Choroid plexus epithelial cell (primary cell): Measurements from ENCODE around the gene ARHGAP26.

Source experiments
- DNase-seq: peaks from one replicate; pipeline ENCODE4 v3.0.0-alpha.2; 2010; ENCODE audit warnings: low read depth
- H3K4me3 ChIP-seq: 2 replicates; pipeline ENCODE4 v1.5.1; 2011; ENCODE audit warnings: low read depth, mild to moderate bottlenecking, control low read depth, low read length, moderate library complexity
- TF ChIP-seq, protein P1 (sequence below): conservative IDR thresholded peaks from 2 replicates; pipeline ENCODE4 v1.5.1; 2011; ENCODE audit warnings: low read depth, mild to moderate bottlenecking, control low read depth, inconsistent platforms, low read length, moderate library complexity

The ARHGAP26 gene

DNA sequence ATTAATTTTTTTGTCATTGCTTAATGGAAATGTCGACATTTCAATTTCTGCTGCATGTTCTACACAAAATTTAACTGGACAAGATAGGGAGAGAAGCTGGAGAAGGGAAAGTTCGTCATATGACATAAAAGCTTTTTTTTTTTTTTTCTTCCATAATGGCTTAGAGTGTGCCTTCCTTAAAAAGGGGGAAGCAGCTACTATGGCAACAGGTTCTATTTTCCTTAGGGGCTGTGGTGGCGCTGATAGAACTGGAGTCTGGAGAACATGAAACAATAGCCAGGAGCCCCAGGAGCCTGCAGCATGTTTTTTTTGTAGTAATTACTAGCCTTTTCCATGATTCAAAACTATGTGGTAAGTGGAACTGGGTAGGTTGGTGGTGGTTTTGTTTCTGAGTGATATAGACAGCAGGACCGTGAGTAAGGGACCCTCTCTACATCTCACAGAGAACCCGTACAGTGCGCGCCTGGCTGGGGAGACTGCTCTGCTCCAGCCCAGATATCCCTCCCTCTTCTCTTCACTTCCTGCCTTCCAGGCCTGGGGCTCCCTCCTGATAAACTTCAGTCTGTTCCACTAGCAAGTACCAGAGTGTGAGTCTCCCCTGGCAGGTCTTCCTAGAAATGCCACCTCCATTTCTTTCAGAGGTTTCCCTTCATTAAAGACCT is 331.7 kb downstream of the ARHGAP26 start:
- no peak overlapping the region for H3K4me3 ChIP-seq
- TF ChIP-seq, protein P1, sequence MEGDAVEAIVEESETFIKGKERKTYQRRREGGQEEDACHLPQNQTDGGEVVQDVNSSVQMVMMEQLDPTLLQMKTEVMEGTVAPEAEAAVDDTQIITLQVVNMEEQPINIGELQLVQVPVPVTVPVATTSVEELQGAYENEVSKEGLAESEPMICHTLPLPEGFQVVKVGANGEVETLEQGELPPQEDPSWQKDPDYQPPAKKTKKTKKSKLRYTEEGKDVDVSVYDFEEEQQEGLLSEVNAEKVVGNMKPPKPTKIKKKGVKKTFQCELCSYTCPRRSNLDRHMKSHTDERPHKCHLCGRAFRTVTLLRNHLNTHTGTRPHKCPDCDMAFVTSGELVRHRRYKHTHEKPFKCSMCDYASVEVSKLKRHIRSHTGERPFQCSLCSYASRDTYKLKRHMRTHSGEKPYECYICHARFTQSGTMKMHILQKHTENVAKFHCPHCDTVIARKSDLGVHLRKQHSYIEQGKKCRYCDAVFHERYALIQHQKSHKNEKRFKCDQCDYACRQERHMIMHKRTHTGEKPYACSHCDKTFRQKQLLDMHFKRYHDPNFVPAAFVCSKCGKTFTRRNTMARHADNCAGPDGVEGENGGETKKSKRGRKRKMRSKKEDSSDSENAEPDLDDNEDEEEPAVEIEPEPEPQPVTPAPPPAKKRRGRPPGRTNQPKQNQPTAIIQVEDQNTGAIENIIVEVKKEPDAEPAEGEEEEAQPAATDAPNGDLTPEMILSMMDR, result no peak
- no peak for DNase-seq

DNA sequence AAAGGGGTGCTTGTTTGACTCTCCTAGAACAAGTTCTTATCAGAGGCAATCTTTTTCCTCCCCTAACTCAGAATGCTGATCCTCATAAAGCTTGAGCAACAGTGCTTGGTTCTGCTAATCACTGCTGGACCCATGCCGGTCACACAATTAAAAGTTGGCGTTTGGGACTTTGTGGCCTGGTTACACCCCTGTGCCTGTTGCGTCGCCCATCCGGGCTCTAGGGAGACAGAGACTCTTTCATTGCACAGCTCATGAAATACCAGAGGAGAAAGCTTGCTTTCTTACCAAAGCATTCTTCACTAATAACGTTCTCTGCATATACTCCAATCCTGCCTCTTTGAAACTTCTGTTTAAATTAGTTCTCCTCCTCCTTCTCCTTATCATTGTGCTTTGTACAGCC is 332.2 kb downstream of the ARHGAP26 start:
- TF ChIP-seq, protein P1, result no peak
- no peak for DNase-seq
- no peak overlapping the region for H3K4me3 ChIP-seq

DNA sequence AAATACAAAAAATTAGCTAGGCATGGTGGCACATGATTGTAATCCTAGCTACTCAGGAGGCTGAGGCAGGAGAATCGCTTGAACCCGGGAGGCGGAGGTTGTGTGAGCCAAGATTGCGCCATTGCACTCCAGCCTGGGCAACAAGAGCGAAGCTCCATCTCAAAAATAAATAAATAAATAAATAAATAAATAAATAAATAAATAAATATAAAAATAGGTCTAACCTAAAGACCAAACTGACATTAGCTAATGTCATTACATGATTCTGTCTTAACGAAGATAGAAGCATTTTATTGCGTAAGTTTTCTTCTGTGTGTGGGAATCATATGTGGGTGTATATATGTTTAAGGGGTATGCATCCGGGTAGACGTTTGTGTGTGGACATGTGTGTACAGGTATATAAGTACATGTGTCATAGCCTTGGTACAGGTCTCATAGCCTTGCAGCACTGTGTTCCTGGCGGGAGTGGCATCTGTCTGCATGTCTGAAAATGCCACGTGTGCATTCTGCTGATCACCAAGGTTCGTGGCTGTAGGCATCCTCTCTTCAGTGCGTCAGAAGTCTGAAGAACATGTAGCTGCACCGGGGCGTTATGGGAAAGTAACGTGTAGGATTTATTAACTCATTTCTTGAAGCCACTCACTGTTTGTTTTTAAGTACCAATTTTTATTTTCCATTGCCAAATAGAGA is 335.2 kb downstream of the ARHGAP26 start:
- H3K4me3 ChIP-seq, result no peak overlapping the region
- TF ChIP-seq, protein P1, result no peak
- DNase-seq, result no peak

DNA sequence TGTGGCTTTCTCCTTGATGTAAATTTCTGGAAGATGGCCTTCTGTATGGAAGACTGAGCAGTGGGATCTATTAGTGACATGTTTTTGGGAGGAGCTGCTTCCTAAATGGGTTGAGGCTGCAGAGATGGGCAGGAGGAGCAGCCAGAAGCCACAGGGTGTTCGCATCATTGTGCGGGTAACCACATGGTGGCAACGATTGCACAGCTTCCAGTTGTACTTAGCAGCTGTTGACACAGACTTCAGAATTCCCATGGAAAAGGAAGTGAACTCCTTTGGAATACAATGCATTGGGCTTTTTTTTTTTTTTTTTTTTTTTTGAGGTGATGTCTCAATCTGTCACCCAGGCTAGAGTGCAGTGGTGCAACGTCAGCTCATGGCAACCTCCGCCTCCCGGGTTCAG is 336.0 kb downstream of the ARHGAP26 start:
- no peak overlapping the region for H3K4me3 ChIP-seq
- peak; percentile 31 for DNase-seq
- TF ChIP-seq, protein P1, result peak; percentile 13

DNA sequence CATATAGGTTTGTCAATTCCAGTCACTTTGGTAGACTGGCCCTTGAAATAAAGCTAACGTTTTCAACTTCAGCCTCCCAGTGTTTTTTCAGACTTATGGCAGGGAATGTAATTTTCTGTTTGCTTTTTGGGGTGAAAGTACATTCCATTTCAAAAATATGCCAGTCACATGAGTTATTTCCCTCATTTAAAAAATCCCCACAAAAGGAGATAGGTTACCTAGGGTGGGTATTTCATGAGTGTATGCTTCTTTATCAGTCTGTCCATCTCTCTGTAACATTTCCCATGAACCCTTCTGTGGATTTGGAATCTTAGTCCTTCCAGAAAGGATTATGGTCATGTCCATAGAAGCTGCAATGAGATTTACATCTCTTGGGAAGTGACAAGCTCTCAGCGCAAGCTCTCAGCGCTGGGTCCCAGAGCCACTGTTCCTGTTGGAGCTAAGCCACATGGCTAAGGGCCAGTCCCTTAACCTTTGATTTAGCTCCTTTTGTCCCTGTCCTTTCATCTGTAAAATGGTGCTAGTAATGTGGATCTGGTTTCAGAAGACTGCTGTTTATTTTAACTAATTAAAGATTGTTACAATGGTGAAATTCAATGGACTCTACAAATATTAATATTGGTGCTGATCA is 338.4 kb downstream of the ARHGAP26 start:
- TF ChIP-seq, protein P1, result no peak
- DNase-seq, result no peak
- H3K4me3 ChIP-seq, result no peak overlapping the region

DNA sequence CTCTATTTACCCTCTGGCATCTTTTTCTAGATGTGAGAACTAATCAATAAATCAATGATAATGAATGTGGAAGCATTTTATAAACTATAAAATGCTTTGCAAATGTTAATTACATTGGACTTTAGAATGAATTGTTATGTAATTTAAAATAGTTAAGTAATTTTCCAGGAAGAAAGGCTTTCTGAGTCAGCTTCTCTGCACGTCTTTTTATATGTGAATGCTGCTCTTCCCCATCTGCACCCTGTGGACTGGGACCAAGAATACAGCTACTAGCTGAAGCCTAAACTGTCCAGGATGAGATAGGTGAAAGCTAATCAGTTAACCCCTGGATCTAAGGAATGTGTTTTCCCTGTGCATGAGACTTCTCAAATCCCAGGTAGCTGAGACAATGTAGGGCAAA is 340.4 kb downstream of the ARHGAP26 start:
- H3K4me3 ChIP-seq, result no peak overlapping the region
- TF ChIP-seq, protein P1, result no peak
- peak; percentile 17 for DNase-seq
